Spleen (tissue), 7 donors: Measurements from ENCODE around the gene CTSK.

Experiments
- POLR2A ChIP-seq, 3 donors: fragments of 450-650 bp; IDR thresholded peaks; one replicate each; pipeline ENCODE4 v1.5.1; 2017; ENCODE audit warnings: antibody characterized with exemption in 3 of 3, mild to moderate bottlenecking in 1 of 3
- POLR2AphosphoS5 ChIP-seq, 3 donors: sonication (generic); formaldehyde crosslinking; IDR thresholded peaks; one replicate each; pipeline ENCODE4 v1.5.1; 2017; ENCODE audit warnings: antibody characterized with exemption in 3 of 3
- TF ChIP-seq, protein P1 (sequence below), 11 experiments: fragments of 200-600 bp in 7 of 11; fragments of 450-650 bp in 4 of 11; sonication (generic) in 4 of 11; IDR thresholded peaks in 8 of 11; conservative IDR thresholded peaks in 3 of 11; 1 replicate in 7 of 11; 2 replicates in 4 of 11; pipeline versions ENCODE4 v1.4.0 to v1.8.0; 2016 to 2021; ENCODE audit warnings: antibody characterized with exemption in 11 of 11, inconsistent platforms in 4 of 11, mild to moderate bottlenecking in 1 of 11
- donor health status: DM: no; HTN: no; CAD: no; lungs with moderate emphysema.
- donor health status: DM: no; HTN: no; CAD: no.
- donor health status: DM: no; HTN: no; CAD: no.

DNA sequence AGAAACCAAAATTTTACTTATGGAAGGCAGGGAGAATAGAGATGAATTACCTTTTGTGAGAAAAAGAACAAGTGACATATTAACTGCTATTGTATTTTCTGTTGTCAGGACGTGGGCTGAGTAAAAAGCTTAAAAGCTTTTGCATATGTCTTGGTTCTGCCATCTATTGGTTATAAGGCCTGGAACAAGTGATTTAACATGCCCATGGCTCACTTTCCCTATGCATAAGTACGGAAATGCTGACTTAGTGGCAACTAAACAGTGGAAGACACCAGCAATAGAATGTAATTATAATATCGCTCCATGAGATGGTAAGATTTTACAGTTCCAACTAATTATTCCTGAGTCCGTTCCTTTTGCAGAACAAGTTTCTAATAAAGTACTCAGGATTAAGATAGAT is 35.7 kb downstream of the CTSK start:
- TF ChIP-seq POLR2A (IDR thresholded peaks at IDR 0.05), result no peak
- TF ChIP-seq, protein P1, sequence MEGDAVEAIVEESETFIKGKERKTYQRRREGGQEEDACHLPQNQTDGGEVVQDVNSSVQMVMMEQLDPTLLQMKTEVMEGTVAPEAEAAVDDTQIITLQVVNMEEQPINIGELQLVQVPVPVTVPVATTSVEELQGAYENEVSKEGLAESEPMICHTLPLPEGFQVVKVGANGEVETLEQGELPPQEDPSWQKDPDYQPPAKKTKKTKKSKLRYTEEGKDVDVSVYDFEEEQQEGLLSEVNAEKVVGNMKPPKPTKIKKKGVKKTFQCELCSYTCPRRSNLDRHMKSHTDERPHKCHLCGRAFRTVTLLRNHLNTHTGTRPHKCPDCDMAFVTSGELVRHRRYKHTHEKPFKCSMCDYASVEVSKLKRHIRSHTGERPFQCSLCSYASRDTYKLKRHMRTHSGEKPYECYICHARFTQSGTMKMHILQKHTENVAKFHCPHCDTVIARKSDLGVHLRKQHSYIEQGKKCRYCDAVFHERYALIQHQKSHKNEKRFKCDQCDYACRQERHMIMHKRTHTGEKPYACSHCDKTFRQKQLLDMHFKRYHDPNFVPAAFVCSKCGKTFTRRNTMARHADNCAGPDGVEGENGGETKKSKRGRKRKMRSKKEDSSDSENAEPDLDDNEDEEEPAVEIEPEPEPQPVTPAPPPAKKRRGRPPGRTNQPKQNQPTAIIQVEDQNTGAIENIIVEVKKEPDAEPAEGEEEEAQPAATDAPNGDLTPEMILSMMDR (IDR thresholded peaks at IDR 0.05 in 8 of 11, conservative IDR thresholded peaks at IDR 0.05 in 3 of 11), result no peak
- no peak for TF ChIP-seq POLR2AphosphoS5 (IDR thresholded peaks at IDR 0.05)
